Hepatocyte (in vitro differentiated cells): ENCODE measurements around the gene CPED1. TPM values are rescaled to one million over a fixed set of nuclear protein-coding genes. Genes with fewer than 3 reads are reported as not detected.

Experiments
- DNase-seq: peaks from one replicate; pipeline ENCODE4 v3.0.0-alpha.2; 2016; ENCODE audit warnings: low spot score
- H2AFZ ChIP-seq: fragments of 200-600 bp; sonication (generic); 2 replicates; pipeline ENCODE4 v1.6.0; 2016; ENCODE audit warnings: antibody characterized with exemption, mild to moderate bottlenecking
- H3K27ac ChIP-seq: fragments of 200-600 bp; sonication (generic); 2 replicates; pipeline ENCODE4 v1.5.1; 2016; ENCODE audit warnings: mild to moderate bottlenecking
- H3K27me3 ChIP-seq: fragments of 200-600 bp; sonication (generic); 2 replicates; pipeline ENCODE4 v1.6.1; 2016
- H3K36me3 ChIP-seq: fragments of 200-600 bp; sonication (generic); replicated peaks from 2 replicates; pipeline ENCODE4 v1.5.1; 2016; ENCODE audit warnings: low read depth; ENCODE audit not compliant: insufficient read depth
- H3K4me1 ChIP-seq: fragments of 200-600 bp; sonication (generic); 2 replicates; pipeline ENCODE4 v1.5.1; 2016; ENCODE audit warnings: mild to moderate bottlenecking, moderate library complexity; ENCODE audit not compliant: insufficient read depth
- H3K4me2 ChIP-seq: fragments of 200-600 bp; sonication (generic); 2 replicates; pipeline ENCODE4 v1.6.0; 2016
- H3K4me3 ChIP-seq: fragments of 200-600 bp; sonication (generic); 2 replicates; pipeline ENCODE4 v1.5.1; 2016; ENCODE audit warnings: mild to moderate bottlenecking
- H3K79me2 ChIP-seq: fragments of 200-600 bp; sonication (generic); 2 replicates; pipeline ENCODE4 v1.6.0; 2017; ENCODE audit warnings: mild to moderate bottlenecking
- H3K9me2 ChIP-seq: fragments of 200-600 bp; sonication (generic); replicated peaks from 2 replicates; pipeline ENCODE4 v1.6.0; 2017; ENCODE audit warnings: mild to moderate bottlenecking; ENCODE audit not compliant: insufficient read depth
- H3K9me3 ChIP-seq: fragments of 200-600 bp; sonication (generic); 2 replicates; pipeline ENCODE4 v1.5.1; 2016; ENCODE audit warnings: low read depth, mild to moderate bottlenecking
- H4K20me1 ChIP-seq: fragments of 200-600 bp; sonication (generic); 2 replicates; pipeline ENCODE4 v1.6.0; 2016; ENCODE audit warnings: mild to moderate bottlenecking; ENCODE audit not compliant: insufficient read depth, poor library complexity, severe bottlenecking
- EZH2 ChIP-seq: fragments of 200-600 bp; sonication (generic); IDR thresholded peaks from 2 replicates; pipeline ENCODE4 v1.6.1; 2016; ENCODE audit warnings: antibody characterized with exemption, mild to moderate bottlenecking, borderline replicate concordance
- EZH2phosphoT487 ChIP-seq: fragments of 200-600 bp; sonication (generic); IDR thresholded peaks from one replicate; pipeline ENCODE4 v1.6.1; 2018; ENCODE audit warnings: antibody characterized with exemption, mild to moderate bottlenecking, low read depth, moderate library complexity; ENCODE audit not compliant: unreplicated experiment, severe bottlenecking
- WGBS: methylation state at CpG from one replicate; pipeline ENCODE4 v1.1.6; 2016; ENCODE audit warnings: low lambda C conversion rate; ENCODE audit errors: missing lambda C conversion rate; 5-methylcytosine and 5-hydroxymethylcytosine counted together
- polyA plus RNA-seq: library from polyadenylated mRNA; unstranded; fragments of >200 nt; fragmentation: Nextera tagmentation; extraction: Ambion mirVana; gene quantifications from 2 replicates; pipeline ENCODE4 v1.2.1, GENCODE V29; 2016
- total RNA-seq: library from RNA; depleted of rRNA; stranded (reverse); fragments of >200 nt; gene quantifications from 2 replicates; pipeline ENCODE4 v1.2.3, GENCODE V29; 2014
- TF ChIP-seq, protein P1 (sequence below): fragments of 200-600 bp; sonication (generic); IDR thresholded peaks from 2 replicates; pipeline ENCODE4 v1.5.1; 2016; ENCODE audit warnings: antibody characterized with exemption, mild to moderate bottlenecking; ENCODE audit not compliant: poor library complexity

CPED1 gene
- total and polyA plus RNA-seq, 2 experiments from 2014 or later: 10.1 to 30.5 TPM

GRCh38 chr7:120949393-120949911 is 39.1 kb upstream of the CPED1 start:
- peak overlapping the region; percentile 63 for H2AFZ ChIP-seq
- H3K4me1 ChIP-seq: peaks cover 19% of the 10 kb centered on the region
- no peaks in the 10 kb centered on the region for H3K9me3 ChIP-seq
- H3K79me2 ChIP-seq: peaks cover 32% of the 10 kb centered on the region
- 73% methylated on average over 8 of the region's 8 CpGs for WGBS
- H3K27me3 ChIP-seq: no peaks in the 10 kb centered on the region
- H3K4me3 ChIP-seq: no peak overlapping the region
- no peak overlapping the region for H3K27ac ChIP-seq
- no peak for TF ChIP-seq EZH2phosphoT487
- no peaks in the 10 kb centered on the region for H3K36me3 ChIP-seq
- no peak for DNase-seq
- H3K9me2 ChIP-seq: no peaks in the 10 kb centered on the region
- H3K4me2 ChIP-seq: peak overlapping the region; percentile 72
- H4K20me1 ChIP-seq: peaks cover 22% of the 10 kb centered on the region

DNA sequence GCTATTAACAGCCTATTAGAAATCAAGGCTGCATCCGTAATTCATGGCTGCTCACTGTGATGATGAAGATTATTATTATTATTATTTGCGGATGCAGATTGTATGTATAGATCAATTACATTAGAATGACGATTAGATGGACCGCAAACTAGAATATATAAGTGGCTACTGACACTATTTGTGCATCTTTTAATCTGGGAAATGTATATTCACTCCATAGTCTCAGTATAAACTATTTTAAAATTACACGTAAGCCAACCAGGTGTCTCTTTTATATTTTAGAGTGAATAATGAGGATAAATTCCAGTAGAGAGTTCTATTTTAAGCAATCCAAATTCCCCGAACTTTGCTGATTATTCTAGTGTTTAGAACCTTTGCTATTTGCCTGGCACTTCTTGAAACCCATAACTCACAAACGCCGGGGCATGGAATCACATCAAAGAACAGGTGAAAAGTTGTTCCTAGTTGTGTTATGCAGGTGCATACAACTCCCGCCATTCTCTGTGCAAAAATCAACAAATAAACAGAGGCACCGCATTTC is 38.4 kb upstream of the CPED1 start:
- WGBS: 14% methylated on average over 10 of the region's 10 CpGs
- no peaks in the 10 kb centered on the region for H3K9me2 ChIP-seq
- no peaks in the 10 kb centered on the region for H3K36me3 ChIP-seq
- no peak overlapping the region for H3K27ac ChIP-seq
- no peaks in the 10 kb centered on the region for H3K9me3 ChIP-seq
- H4K20me1 ChIP-seq: peaks cover 22% of the 10 kb centered on the region
- H3K4me3 ChIP-seq: peak overlapping the region; percentile 22
- H3K79me2 ChIP-seq: peaks cover 32% of the 10 kb centered on the region
- TF ChIP-seq, protein P1, sequence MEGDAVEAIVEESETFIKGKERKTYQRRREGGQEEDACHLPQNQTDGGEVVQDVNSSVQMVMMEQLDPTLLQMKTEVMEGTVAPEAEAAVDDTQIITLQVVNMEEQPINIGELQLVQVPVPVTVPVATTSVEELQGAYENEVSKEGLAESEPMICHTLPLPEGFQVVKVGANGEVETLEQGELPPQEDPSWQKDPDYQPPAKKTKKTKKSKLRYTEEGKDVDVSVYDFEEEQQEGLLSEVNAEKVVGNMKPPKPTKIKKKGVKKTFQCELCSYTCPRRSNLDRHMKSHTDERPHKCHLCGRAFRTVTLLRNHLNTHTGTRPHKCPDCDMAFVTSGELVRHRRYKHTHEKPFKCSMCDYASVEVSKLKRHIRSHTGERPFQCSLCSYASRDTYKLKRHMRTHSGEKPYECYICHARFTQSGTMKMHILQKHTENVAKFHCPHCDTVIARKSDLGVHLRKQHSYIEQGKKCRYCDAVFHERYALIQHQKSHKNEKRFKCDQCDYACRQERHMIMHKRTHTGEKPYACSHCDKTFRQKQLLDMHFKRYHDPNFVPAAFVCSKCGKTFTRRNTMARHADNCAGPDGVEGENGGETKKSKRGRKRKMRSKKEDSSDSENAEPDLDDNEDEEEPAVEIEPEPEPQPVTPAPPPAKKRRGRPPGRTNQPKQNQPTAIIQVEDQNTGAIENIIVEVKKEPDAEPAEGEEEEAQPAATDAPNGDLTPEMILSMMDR: no peak
- TF ChIP-seq EZH2 (no peak), EZH2phosphoT487 (no peak)
- peak overlapping the region; percentile 63 for H2AFZ ChIP-seq
- peaks cover 17% of the 10 kb centered on the region for H3K4me1 ChIP-seq
- no peak for DNase-seq
- H3K4me2 ChIP-seq: peak overlapping the region; percentile 72
- no peaks in the 10 kb centered on the region for H3K27me3 ChIP-seq

GRCh38 chr7:120950539-120951308 is 37.8 kb upstream of the CPED1 start, which contains the start of gene ING3:
TSS of gene ING3 (plus strand) at chr7:120950777. CDS start at chr7:120950897, 120 bp downstream.
- Histone ChIP-seq H3K79me2 (peaks cover 32% of the 10 kb centered on the region), H3K9me2 (no peaks in the 10 kb centered on the region), H4K20me1 (peaks cover 22% of the 10 kb centered on the region), H3K4me1 (peaks cover 13% of the 10 kb centered on the region), H2AFZ (peak within 1 kb of the TSS; percentile 63), H3K4me3 (peak within 1 kb of the TSS; percentile 48), H3K4me2 (peak within 1 kb of the TSS; percentile 84), H3K27ac (peak within 1 kb of the TSS; percentile 98), H3K27me3 (no peaks in the 10 kb centered on the region), H3K36me3 (peaks cover 4% of the 10 kb centered on the region), H3K9me3 (no peaks in the 10 kb centered on the region)
- TF ChIP-seq, protein P1: no peak
- TF ChIP-seq EZH2phosphoT487 (no peak), EZH2 (no peak)
- under 1% methylated on average over 56 of the region's 71 CpGs for WGBS
- peak; percentile 98 for DNase-seq

DNA sequence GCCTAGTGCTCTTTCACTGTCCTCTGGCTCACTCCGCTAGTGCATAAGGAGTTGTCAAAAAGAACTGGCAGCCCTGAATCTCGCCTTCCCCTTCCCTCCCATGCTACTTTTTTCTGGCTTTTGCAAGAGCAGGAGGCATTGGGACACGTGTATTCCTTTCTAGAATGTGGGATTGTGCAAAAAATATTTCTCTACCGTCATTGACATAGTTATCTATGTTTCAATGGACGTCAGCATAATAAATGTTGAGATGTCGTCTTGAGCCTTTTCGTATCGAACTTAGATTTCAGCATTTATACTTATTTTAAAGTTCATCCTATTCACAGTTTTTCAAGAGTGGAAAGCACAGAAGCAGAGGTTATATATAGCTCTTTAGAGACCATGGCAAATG is 37.2 kb upstream of the CPED1 start:
- Histone ChIP-seq H4K20me1 (peaks cover 22% of the 10 kb centered on the region), H3K9me2 (no peaks in the 10 kb centered on the region), H3K27me3 (no peaks in the 10 kb centered on the region), H3K27ac (peak overlapping the region; percentile 98), H2AFZ (no peak overlapping the region), H3K4me2 (peak overlapping the region; percentile 84), H3K79me2 (peaks cover 32% of the 10 kb centered on the region), H3K4me1 (peaks cover 13% of the 10 kb centered on the region), H3K36me3 (peaks cover 4% of the 10 kb centered on the region), H3K4me3 (peak overlapping the region; percentile 15), H3K9me3 (no peaks in the 10 kb centered on the region)
- 30% methylated on average over 8 of the region's 8 CpGs for WGBS
- DNase-seq: no peak
- TF ChIP-seq EZH2 (no peak), EZH2phosphoT487 (no peak)
- TF ChIP-seq, protein P1: no peak
